Epithelial cell of proximal tubule (primary cell): ENCODE data around the gene FAM216A. TPM values are rescaled to one million over a fixed set of nuclear protein-coding genes. Genes with fewer than 3 reads are reported as not detected.

ENCODE experiments used
- DNase-seq: peaks from one replicate; pipeline ENCODE4 v3.0.0-alpha.2; 2011; ENCODE audit warnings: low read depth
- H3K4me3 ChIP-seq: 2 replicates; pipeline ENCODE4 v1.5.1; 2011; ENCODE audit warnings: low read depth, mild to moderate bottlenecking, low read length
- CTCF ChIP-seq: conservative IDR thresholded peaks from 2 replicates; pipeline ENCODE4 v1.5.1; 2012; ENCODE audit warnings: low read depth, mild to moderate bottlenecking, low read length
- total RNA-seq: library from RNA; depleted of rRNA; stranded (reverse); fragments of >200 nt; gene quantifications from 2 replicates; pipeline ENCODE4 v1.2.3, GENCODE V29; 2015

The FAM216A gene
- total RNA-seq, 1 donor from 2014 or later = 20.4 TPM

- H3K4me3 ChIP-seq = peak overlapping the region; percentile 48
- TF ChIP-seq CTCF = no peak
- DNase-seq = no peak
Measured at GRCh38 chr12:110431957-110432587, 36.6 kb upstream of the FAM216A start.

GRCh38 chr12:110436231-110436630 is 32.4 kb upstream of the FAM216A start:
- no peak overlapping the region for H3K4me3 ChIP-seq
- no peak for DNase-seq
- TF ChIP-seq CTCF = no peak

GRCh38 chr12:110444455-110444854 is 24.2 kb upstream of the FAM216A start:
- no peak for DNase-seq
- TF ChIP-seq CTCF = no peak
- no peak overlapping the region for H3K4me3 ChIP-seq

GRCh38 chr12:110449799-110450497 is 18.7 kb upstream of the FAM216A start, which contains the start of gene ARPC3:
ARPC3 (minus strand) TSS chr12:110450337; CDS start chr12:110450260, 77 bp downstream.
- H3K4me3 ChIP-seq = peak within 1 kb of the TSS; percentile 99
- DNase-seq = no peak
- TF ChIP-seq CTCF = peak; percentile 80

- DNase-seq = no peak
- no peak for TF ChIP-seq CTCF
- H3K4me3 ChIP-seq = no peak overlapping the region
Measured at GRCh38 chr12:110451263-110451662, 17.4 kb upstream of the FAM216A start.

- TF ChIP-seq CTCF = no peak
- DNase-seq = no peak
- no peak overlapping the region for H3K4me3 ChIP-seq
Measured at GRCh38 chr12:110453569-110454296, 14.9 kb upstream of the FAM216A start.
